Stimulated activated CD8-positive, alpha-beta memory T cell treated with anti-CD3 and anti-CD28 coated beads, Interleukin-4, amount 100 ng/mL, for 48 hours (primary cell): ENCODE data around the gene CFAP99.
A peak's percentile ranks its signal among the peaks of the same experiment; 100 is the strongest.
"Not testable (repeated sequence)": the region's sequence is repeated elsewhere in the genome, so short reads cannot be mapped to it uniquely, and the experiment has no call there.

ENCODE experiments used
- DNase-seq: peaks from one replicate; pipeline ENCODE4 v3.0.0-alpha.2; 2020

Gene CFAP99

GRCh38 chr4:2418650-2419571 is at the start of gene CFAP99:
Gene CFAP99, plus strand, starts transcription at chr4:2418955.
- peak; percentile 98 for DNase-seq

- DNase-seq, result no peak
These were observed 48.0 kb upstream of the CFAP99 start for GRCh38 chr4:2370597-2371320.

GRCh38 chr4:2371765-2372487 is 46.8 kb upstream of the CFAP99 start:
- DNase-seq, result no peak

- no peak for DNase-seq
These were observed 46.2 kb upstream of the CFAP99 start for GRCh38 chr4:2372488-2373030.

GRCh38 chr4:2373532-2373931 is 45.2 kb upstream of the CFAP99 start:
- DNase-seq, result no peak

GRCh38 chr4:2375427-2375826 is 43.3 kb upstream of the CFAP99 start:
- DNase-seq, result no peak

- no peak for DNase-seq
These were observed 41.5 kb upstream of the CFAP99 start for GRCh38 chr4:2377241-2377640.

- DNase-seq, result no peak
These were observed 40.4 kb upstream of the CFAP99 start for GRCh38 chr4:2378401-2378800.

- DNase-seq, result no peak
These were observed 39.9 kb upstream of the CFAP99 start for GRCh38 chr4:2378898-2379297.

GRCh38 chr4:2380589-2380988 is 38.2 kb upstream of the CFAP99 start:
- DNase-seq, result not testable (repeated sequence)

- not testable (repeated sequence) for DNase-seq
These were observed 36.0 kb upstream of the CFAP99 start for GRCh38 chr4:2382769-2383202.

GRCh38 chr4:2383220-2383631 is 35.5 kb upstream of the CFAP99 start:
- DNase-seq, result not testable (repeated sequence)

- DNase-seq, result no peak
These were observed 35.0 kb upstream of the CFAP99 start for GRCh38 chr4:2383760-2384159.

GRCh38 chr4:2384245-2384644 is 34.5 kb upstream of the CFAP99 start:
- no peak for DNase-seq

- DNase-seq, result no peak
These were observed 33.2 kb upstream of the CFAP99 start for GRCh38 chr4:2385516-2385915.

- no peak for DNase-seq
These were observed 32.0 kb upstream of the CFAP99 start for GRCh38 chr4:2386717-2387116.

- DNase-seq, result no peak
These were observed 31.5 kb upstream of the CFAP99 start for GRCh38 chr4:2387218-2387617.

GRCh38 chr4:2387829-2388228 is 30.9 kb upstream of the CFAP99 start:
- no peak for DNase-seq

- DNase-seq, result no peak
These were observed 30.1 kb upstream of the CFAP99 start for GRCh38 chr4:2388429-2389182.

- no peak for DNase-seq
These were observed 29.1 kb upstream of the CFAP99 start for GRCh38 chr4:2389691-2390090.

- DNase-seq, result no peak
These were observed 28.6 kb upstream of the CFAP99 start for GRCh38 chr4:2390146-2390545.

GRCh38 chr4:2390784-2391421 is 27.9 kb upstream of the CFAP99 start:
- no peak for DNase-seq
